ENCODE data around the gene DYNLRB1.

The DYNLRB1 gene

DNA sequence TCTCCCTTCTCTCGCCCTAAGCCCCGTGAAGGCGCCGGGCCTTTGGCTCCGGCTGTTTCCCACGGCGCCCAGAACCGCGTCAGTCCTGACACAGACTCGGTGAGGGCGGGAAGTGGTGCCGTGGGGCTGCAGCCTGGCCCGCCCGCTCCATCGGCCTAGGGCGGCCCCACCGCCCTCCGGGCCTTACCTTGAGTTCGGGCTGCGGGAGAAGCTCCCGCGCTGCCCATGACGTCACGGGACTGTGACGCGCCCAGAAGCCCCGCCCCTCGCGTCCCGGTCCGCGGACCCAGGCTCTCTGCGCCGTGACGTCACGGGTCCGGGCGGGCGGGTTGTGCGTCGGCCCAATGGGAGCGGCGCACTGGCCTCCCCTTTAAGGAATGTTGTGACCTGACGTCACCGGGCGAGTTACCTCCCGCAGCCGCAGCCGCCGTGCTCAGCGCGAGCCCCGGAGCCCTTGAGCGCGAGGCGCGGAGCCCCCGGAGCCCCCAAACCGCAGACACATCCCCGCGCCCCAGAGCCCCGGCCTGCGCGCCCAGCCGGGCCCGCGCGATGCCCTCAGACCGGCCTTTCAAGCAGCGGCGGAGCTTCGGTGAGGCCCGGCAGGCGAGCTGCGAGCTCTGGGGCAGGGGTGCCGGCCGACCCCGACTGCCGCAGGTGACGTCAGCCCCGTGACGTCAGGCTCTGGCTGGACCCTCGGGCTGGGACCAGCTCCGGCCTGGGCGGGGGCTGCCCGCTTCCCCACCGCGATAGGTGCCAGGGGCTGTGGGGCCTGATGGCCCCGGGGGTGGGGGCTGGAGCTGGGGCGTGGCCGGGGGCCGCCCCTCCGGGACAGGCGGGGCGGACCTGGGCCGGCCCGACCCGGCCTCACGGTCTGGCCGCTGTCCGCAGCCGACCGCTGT lies 42.3 kb downstream of the DYNLRB1 start, which contains the start of gene MAP1LC3A:
MAP1LC3A (plus strand) TSS at position 399 of the 899 bp plus-strand sequence; CDS start at position 550, 151 bp downstream.
- peak; percentile 90 for DNase-seq (ENCODE audit: low spot score)

DNA sequence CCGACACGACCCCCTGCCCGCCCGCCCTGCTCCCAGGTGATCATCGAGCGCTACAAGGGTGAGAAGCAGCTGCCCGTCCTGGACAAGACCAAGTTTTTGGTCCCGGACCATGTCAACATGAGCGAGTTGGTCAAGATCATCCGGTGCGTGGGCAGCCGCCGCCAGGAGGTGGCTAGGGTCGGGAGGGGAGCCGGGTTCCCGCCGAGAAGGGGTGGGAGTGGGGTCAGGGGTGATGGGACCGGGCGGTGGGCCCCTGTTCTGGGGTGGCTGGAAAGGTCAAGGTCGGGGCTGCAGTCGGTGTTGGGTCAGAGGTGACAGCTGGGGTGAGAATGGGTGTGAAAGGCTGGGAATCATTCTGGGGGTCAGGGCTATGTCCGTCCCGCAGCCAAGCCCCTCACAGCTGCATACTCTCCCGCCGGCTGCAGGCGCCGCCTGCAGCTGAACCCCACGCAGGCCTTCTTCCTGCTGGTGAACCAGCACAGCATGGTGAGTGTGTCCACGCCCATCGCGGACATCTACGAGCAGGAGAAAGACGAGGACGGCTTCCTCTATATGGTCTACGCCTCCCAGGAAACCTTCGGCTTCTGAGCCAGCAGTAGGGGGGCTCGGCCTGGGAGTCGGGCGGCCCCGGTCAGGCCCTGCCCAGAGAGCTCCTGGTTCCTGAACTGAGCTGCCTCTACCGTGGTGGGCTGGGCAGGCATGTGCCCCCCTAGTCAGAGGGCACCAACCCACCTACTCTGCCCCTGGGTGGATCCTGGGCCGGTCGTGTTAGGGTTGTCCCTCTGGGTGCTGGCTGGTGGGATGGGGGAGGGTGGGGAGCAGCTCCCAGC lies 43.3 kb downstream of the DYNLRB1 start:
- DNase-seq (ENCODE audit: low spot score) = no peak

GRCh38 chr20:34560141-34560523 lies 43.9 kb downstream of the DYNLRB1 start:
- DNase-seq (ENCODE audit: low spot score) = no peak

GRCh38 chr20:34560614-34561013 lies 44.4 kb downstream of the DYNLRB1 start:
- DNase-seq (ENCODE audit: low spot score) = no peak

- DNase-seq (ENCODE audit: low spot score) = no peak
Measured at GRCh38 chr20:34561661-34562060, 45.4 kb downstream of the DYNLRB1 start.

- no peak for DNase-seq (ENCODE audit: low spot score)
Measured at GRCh38 chr20:34562641-34563040, 46.4 kb downstream of the DYNLRB1 start.

GRCh38 chr20:34564833-34565232 lies 48.6 kb downstream of the DYNLRB1 start:
- DNase-seq (ENCODE audit: low spot score) = no peak

DNA sequence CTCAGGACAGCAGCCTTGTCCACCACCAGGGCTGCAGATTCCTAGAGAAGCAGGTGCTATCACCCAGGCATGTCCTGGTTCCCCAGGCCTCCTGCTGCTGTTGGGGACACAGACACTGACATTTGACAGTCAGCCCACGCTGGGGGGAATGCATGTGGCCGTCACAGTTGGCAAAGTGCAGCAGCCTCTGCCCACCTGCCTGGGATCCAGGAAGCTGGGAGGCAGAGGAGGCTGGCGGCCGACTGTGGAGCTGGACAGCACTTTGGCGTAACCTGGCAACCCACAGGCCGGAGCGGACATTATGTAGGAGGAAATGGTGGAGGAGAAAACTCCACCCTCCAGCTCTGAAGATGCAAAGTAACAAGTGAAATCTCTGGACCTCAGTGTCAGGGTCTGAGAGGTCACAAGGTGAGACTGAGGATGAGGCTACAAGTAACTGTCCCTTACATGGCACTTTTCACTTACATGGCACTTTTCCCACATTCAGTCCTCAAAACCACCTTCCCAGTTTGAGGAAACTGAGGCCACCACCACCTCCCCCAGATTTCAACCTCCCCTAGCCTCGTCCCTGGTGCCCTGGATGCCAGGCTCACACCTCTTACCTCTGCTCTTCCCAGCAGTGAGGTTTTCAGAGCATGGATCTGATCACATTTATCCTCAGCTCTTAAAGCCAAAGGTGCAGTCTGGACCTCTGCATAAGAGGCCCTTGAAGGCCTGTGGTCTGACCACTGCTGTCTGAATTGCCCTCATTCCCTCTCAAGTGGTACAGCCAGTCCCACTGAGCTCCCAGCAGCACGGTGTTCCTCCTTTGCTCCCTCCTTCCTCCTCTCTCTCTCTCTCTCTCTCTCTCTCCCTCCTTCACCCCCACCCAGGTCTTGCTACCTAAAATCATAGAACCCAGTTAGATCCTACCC lies 51.0 kb downstream of the DYNLRB1 start:
- DNase-seq (ENCODE audit: low spot score) = no peak

- DNase-seq (ENCODE audit: low spot score) = no peak
Measured at GRCh38 chr20:34567892-34568865, 52.0 kb downstream of the DYNLRB1 start.

- DNase-seq (ENCODE audit: low spot score) = no peak
Measured at GRCh38 chr20:34569598-34569997, 53.4 kb downstream of the DYNLRB1 start.

GRCh38 chr20:34570859-34571306 lies 54.7 kb downstream of the DYNLRB1 start:
- no peak for DNase-seq (ENCODE audit: low spot score)

DNA sequence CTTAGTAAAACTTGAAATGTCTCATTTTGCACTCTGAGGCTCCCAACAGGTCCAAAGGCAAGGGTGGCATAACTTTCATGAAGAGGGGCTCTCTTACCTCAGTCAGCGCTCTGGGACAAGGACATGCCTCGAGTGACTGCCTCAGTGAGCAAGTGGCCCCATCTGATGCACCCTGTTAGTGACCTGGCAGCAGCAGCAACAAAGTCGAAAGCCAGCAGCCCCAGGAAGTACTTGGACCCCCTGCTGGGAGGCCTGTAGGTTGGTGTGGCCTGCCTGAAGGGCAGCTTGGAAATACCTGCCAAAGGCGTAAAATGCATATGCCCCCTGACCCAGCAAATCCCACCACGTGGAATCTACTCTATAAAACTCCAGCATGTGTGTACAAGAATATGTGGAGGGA lies 55.5 kb downstream of the DYNLRB1 start:
- no peak for DNase-seq (ENCODE audit: low spot score)

GRCh38 chr20:34573541-34574300 lies 57.5 kb downstream of the DYNLRB1 start:
- no peak for DNase-seq (ENCODE audit: low spot score)

DNA sequence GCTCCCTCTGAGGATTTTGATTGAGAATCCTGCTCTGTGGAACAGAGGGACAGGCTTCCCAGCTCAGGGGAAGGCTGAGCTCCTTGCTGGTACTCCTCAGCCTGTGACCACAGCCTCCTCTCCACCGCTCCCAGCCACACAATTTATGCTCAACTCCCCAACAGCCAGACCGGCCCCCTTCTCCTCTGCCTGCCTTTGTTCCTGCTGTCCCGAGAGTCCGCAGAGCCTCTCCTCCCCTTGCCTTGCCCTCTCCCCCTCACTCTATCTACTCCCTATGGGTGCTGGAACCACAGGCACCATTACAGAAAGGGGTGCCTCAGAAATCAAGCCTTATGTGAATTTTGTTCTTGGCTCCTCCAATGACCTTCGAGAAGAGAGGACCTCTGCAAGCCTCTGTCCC lies 58.2 kb downstream of the DYNLRB1 start:
- DNase-seq (ENCODE audit: low spot score) = no peak

GRCh38 chr20:34574861-34575260 lies 58.6 kb downstream of the DYNLRB1 start:
- no peak for DNase-seq (ENCODE audit: low spot score)

DNA sequence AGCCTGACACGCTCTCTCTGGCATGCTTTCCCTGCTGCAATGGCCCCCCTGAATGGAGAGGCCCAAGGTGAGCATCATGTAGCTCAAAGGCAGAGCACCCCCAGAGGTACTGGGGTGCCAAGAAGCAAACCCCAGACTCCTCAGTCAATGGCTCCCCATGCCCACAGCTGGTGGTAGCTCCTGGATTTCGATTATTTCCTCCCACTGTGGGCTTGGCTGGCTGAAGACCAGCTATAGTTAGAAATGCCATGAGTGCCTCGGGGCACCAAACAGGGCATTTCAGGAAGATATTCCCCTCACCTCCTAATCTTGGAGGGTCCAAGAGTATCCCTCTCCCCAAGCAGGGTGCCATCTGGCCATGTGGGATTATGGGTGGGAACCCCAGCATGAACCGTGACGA lies 59.0 kb downstream of the DYNLRB1 start:
- DNase-seq (ENCODE audit: low spot score) = no peak

GRCh38 chr20:34575756-34576155 lies 59.5 kb downstream of the DYNLRB1 start:
- no peak for DNase-seq (ENCODE audit: low spot score)

- DNase-seq (ENCODE audit: low spot score) = no peak
Measured at GRCh38 chr20:34577061-34577460, 60.8 kb downstream of the DYNLRB1 start.

DNA sequence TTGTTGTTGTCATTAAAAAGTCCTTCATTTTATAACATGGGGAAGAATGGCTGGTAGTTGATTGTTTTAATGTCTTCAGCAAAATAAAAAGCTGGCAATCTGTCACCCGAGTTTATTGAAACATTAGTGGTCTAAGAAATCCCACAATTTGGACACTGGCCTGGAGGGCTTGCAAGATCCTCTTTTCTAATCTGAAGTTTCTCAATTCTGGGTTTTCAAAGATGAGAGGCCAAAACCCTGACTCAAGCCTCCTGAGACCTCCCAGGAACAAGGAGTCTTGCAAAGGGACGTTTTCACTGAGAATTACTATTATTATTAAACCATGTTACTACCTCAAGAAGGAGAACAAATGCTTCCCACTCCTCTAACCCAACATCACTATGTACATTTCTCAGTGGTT lies 61.8 kb downstream of the DYNLRB1 start:
- no peak for DNase-seq (ENCODE audit: low spot score)

GRCh38 chr20:34578521-34578920 lies 62.3 kb downstream of the DYNLRB1 start:
- no peak for DNase-seq (ENCODE audit: low spot score)
